Measurements from ENCODE around the gene RAB15.

The RAB15 gene

GRCh38 chr14:64997108-64997794 lies 25.1 kb upstream of the RAB15 start:
- TF ChIP-seq POLR2AphosphoS5 (IDR thresholded peaks at IDR 0.05; ENCODE audit: low read depth, low read length) (no peak), SIN3A (IDR thresholded peaks at IDR 0.05; ENCODE audit: borderline replicate concordance, insufficient read depth, low read length) (no peak), TAF1 (IDR thresholded peaks at IDR 0.05; ENCODE audit: borderline replicate concordance, insufficient read depth, low read length) (no peak), FOXP2 (optimal IDR thresholded peaks at IDR 0.05; ENCODE audit: borderline replicate concordance, extremely low read depth, extremely low read length, insufficient read depth) (no peak), REST (IDR thresholded peaks at IDR 0.05; ENCODE audit: insufficient read depth in 1 of 2, low read depth in 2 of 2, low read length in 2 of 2) (no peak)

- TF ChIP-seq POLR2AphosphoS5 (IDR thresholded peaks at IDR 0.05; ENCODE audit: low read depth, low read length) (no peak), FOXP2 (optimal IDR thresholded peaks at IDR 0.05; ENCODE audit: borderline replicate concordance, extremely low read depth, extremely low read length, insufficient read depth) (no peak), SIN3A (IDR thresholded peaks at IDR 0.05; ENCODE audit: borderline replicate concordance, insufficient read depth, low read length) (no peak), REST (IDR thresholded peaks at IDR 0.05; ENCODE audit: insufficient read depth in 1 of 2, low read depth in 2 of 2, low read length in 2 of 2) (no peak), TAF1 (IDR thresholded peaks at IDR 0.05; ENCODE audit: borderline replicate concordance, insufficient read depth, low read length) (no peak)
Observed at GRCh38 chr14:64995291-64995690, 23.2 kb upstream of the RAB15 start.

DNA sequence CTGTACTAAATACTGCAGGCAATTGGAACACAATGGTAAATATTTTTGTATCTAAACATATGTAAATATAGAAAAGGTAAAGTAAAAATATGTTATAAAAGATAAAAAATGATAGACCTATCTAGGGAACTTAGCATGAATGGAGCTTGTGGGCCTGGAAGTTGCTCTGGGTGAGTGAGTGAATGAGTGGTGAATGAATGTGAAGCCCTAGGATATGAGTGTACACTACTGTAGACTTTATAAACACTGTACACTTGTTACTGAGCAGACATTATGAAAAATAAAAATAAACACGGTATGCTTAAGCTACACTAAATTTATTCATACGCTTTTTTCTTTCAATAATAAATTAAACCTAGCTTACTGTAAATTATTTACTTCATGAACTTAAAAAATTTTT lies 22.4 kb upstream of the RAB15 start:
- TF ChIP-seq TAF1 (IDR thresholded peaks at IDR 0.05; ENCODE audit: borderline replicate concordance, insufficient read depth, low read length) (no peak), POLR2AphosphoS5 (IDR thresholded peaks at IDR 0.05; ENCODE audit: low read depth, low read length) (no peak), REST (IDR thresholded peaks at IDR 0.05; ENCODE audit: insufficient read depth in 1 of 2, low read depth in 2 of 2, low read length in 2 of 2) (no peak), FOXP2 (optimal IDR thresholded peaks at IDR 0.05; ENCODE audit: borderline replicate concordance, extremely low read depth, extremely low read length, insufficient read depth) (no peak), SIN3A (IDR thresholded peaks at IDR 0.05; ENCODE audit: borderline replicate concordance, insufficient read depth, low read length) (no peak)

- TF ChIP-seq SIN3A (IDR thresholded peaks at IDR 0.05; ENCODE audit: borderline replicate concordance, insufficient read depth, low read length) (no peak), POLR2AphosphoS5 (IDR thresholded peaks at IDR 0.05; ENCODE audit: low read depth, low read length) (no peak), REST (IDR thresholded peaks at IDR 0.05; ENCODE audit: insufficient read depth in 1 of 2, low read depth in 2 of 2, low read length in 2 of 2) (no peak), TAF1 (IDR thresholded peaks at IDR 0.05; ENCODE audit: borderline replicate concordance, insufficient read depth, low read length) (no peak), FOXP2 (optimal IDR thresholded peaks at IDR 0.05; ENCODE audit: borderline replicate concordance, extremely low read depth, extremely low read length, insufficient read depth) (no peak)
Observed at GRCh38 chr14:64993266-64993930, 21.3 kb upstream of the RAB15 start.
